HuH-7.5 (cell line): ENCODE results near the gene WRAP73.
A peak's percentile ranks its signal among the peaks of the same experiment; 100 is the strongest.

Source experiments
- DNase-seq: peaks from one replicate; pipeline ENCODE4 v3.0.0; 2011; ENCODE audit warnings: low spot score

Gene WRAP73

DNA sequence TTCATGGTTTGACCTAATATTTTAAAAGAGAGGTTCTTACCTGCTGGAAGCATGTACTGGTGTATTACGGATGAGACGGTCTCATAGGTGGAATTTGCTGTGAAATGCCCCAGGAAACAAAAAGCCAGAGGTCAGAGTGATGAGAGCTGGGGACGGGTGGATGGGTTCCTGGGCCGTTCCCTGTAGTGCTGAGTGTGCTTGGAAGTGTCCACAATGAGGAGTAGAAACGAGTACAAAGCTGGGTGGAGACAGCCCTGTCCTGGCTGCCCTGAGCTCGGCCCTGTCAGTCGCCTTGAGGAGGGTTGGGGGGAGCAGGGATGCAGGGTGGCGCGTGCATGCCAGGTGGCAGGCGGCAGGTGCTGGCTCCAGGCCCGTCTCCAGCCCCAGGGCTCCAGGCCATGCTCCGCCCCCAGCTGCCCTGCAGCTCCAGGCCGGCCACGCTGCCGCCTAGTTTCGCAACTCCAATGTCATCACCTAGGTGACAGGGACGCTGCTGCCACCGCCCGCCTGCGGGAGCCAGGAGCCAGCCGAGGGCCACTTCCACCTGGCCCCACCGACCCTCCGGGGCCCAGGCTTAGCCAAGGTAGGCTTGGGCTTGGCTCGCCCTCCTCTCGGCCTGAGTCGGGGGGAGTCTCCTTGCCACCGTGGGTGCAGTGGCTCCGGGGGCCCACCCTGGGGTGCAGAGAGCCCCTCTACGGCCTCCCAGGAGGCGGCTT lies 18.8 kb upstream of the WRAP73 start:
- peak; percentile 94 for DNase-seq

DNA sequence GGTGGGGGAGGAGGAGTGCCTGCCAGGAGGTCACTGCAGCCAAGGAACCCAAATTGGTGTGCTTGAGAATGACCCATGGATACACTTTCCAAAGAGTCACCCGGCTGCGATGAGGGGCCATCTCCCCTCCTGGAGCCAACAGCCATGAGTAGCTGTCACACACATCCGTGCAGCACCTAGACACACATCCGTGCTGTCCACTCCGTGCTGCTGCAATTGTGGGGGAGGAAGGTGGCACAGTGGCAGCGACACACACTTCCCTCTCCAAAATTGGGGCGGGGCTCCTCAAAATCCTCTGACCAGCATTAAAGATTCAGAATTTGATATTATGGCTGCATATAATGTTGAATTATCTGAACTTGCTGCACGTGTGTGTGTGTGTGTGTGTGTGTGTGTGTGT lies 18.2 kb upstream of the WRAP73 start:
- no peak for DNase-seq

DNA sequence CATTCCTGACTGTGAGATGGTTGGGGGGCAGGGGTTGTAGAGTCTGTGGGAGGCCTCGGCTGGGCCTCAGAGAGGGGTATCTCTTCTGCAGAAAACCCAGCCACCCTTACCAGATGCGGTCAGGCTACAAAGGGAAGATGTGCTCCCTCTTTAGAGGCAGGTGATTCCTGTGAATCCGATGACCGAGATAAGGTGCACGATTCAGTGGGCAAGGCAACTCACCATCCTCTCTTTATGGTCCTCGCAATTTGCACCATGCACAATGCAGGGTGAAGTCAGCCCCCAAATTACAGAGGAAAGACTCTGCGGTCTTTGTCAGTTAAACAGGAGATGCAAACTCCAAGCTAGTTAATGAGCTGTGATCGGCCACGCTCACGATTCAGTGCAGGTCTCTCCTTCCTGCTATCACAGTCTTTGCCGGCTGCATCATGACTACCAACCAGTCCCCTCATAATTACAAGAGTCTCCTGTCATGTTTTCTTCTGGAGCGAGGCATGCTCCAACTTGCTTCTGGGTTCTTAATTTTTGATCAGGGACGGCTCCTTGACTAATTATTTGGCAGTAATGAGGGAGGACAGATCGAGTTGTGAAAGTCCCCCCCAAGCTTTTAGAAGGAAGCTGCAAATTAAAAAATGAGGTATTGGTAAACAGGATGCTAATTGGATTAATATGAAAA lies 14.9 kb upstream of the WRAP73 start:
- DNase-seq: no peak

DNA sequence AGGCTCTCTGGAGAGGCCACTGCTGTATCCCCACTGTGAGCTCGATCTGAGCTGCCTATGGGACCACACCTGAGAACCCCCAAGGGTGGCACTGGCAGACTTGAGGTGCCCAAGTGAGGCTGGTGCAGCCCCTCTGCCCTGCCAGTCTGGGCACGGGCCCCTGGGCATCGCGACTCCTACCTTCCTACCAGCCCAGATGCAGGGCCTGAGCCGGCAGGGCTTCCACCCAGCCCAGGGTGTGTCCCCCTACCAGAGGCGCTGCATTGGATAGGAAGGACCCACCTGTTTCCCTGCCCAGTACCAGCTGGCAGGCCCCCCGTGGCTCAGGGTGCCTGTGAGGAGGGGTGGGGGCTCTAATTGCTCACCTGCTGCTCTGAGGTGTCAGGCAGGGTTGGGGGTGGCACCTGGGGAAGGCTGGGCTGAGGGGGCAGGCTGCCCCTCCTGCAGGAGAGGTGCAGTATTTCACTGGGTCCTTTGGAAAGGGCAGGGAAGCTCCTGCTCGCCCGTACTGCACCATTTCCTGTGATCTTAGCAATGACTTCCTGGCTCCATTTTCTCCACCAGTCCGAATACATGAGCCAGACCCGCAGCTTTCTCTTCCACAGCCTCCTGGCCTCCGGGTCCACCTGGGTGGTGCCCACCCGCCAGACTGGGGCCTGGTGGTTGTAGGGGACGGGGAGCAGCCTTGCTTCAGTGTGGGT lies 14.2 kb upstream of the WRAP73 start:
- no peak for DNase-seq

DNA sequence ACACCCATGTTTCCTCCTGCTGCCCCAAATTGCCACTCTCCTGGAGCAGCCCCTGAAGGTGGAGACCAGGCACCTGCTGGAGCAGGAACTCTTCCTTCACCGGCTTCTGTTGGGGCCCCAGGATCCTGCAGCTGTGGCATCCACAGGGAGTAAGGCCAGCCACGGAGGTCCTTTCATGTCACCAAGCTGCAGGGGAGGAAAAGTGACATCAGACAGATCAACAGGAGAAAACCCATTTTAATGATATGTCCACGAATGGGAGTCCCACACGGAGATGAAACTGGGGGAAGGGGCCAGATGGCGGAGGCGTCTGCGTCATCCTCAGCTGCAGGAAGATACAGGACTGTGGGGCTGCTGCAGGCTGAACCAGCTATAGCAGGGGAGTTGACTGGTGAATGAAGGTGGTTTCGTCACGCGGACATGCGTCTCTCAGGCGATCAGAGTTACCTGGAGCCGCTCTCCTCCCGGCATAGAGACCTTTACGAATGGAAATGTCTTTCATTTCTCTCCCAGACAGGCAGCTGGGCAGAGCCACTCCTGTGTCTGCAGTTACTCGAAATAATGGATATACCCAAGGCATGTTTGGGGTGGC lies 12.3 kb upstream of the WRAP73 start:
- no peak for DNase-seq

DNA sequence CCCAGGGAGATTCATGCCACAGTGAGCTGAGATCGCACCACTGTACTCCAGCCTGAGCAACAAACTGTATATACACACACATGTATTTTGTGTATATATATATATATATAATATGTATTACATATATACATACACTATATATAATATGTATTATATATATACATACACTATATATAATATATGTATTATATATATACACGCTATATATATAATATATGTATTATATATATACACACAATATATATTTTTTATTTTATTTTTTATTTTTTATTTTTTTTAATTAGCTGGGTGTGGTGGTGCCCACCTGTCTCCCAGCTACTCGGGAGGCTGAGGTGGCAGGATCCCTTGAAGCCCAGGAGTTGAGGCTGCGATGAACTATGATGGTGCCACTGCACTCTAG lies 11.7 kb upstream of the WRAP73 start:
- no peak for DNase-seq

GRCh38 chr1:3660704-3661103 lies 10.8 kb upstream of the WRAP73 start:
- DNase-seq: no peak

GRCh38 chr1:3659093-3659492 lies 9.2 kb upstream of the WRAP73 start:
- no peak for DNase-seq

- no peak for DNase-seq
Observed at GRCh38 chr1:3658231-3658615, 8.3 kb upstream of the WRAP73 start.

- DNase-seq: no peak
Observed at GRCh38 chr1:3657578-3658230, 7.8 kb upstream of the WRAP73 start.

DNA sequence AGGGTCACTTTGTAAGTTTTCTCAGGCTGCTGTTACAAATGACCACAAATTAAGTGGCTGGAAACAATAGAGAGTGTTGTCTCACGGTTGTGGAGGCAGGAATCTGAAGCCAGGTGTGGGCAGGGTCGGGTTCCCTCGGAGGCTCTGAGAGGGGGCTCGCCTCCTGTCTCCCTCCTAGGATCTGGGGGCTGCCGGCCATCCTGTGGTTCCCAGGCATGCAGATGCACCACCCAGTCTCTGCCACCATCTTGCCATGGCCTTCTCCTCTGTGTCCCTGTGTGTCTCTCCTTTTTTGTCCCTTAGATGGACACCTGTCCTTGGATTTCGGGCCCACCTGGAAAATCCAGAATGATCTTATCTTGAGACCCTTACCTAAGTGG lies 7.2 kb upstream of the WRAP73 start:
- no peak for DNase-seq

DNA sequence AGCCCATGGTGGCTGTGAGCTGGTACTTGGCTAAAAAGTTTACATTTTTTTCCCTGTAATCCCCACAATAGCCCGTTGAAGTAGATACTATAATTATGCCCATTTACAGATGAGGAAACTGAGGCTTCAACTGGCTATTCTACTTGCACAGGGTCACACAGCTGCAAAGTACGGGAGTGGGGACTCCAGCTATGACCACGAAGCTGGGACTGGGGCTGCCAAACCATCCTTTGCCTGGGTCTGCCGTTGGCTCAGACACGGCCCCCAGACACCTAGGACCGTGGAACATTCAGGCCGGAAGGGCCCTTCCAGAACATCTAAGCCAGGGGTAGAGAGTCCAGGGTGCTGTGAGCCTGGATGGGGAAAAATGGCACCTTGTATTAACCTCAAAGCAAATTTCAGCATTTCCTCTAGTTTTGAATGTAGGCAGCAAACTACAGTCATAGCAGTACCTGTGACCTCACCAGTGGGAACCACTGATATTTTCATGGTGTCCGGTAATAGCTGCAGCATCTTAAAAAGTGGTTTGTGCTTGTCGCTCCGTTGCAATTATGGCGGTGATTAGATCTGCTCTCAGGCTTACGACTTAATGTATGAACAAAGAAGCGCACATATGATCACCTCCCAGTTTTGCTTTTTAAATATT lies 6.7 kb upstream of the WRAP73 start:
- DNase-seq: no peak

GRCh38 chr1:3654549-3655281 lies 4.8 kb upstream of the WRAP73 start:
- no peak for DNase-seq

- no peak for DNase-seq
Observed at GRCh38 chr1:3653286-3653618, 3.3 kb upstream of the WRAP73 start.

GRCh38 chr1:3652548-3653285 lies 2.8 kb upstream of the WRAP73 start:
- DNase-seq: peak; percentile 60

GRCh38 chr1:3651930-3652547 lies 2.1 kb upstream of the WRAP73 start, which contains the start of gene TP73:
TSS of gene TP73 (plus strand) at chr1:3652516. CDS start at chr1:3682366, 29,850 bp downstream.
- DNase-seq: peak; percentile 51

DNA sequence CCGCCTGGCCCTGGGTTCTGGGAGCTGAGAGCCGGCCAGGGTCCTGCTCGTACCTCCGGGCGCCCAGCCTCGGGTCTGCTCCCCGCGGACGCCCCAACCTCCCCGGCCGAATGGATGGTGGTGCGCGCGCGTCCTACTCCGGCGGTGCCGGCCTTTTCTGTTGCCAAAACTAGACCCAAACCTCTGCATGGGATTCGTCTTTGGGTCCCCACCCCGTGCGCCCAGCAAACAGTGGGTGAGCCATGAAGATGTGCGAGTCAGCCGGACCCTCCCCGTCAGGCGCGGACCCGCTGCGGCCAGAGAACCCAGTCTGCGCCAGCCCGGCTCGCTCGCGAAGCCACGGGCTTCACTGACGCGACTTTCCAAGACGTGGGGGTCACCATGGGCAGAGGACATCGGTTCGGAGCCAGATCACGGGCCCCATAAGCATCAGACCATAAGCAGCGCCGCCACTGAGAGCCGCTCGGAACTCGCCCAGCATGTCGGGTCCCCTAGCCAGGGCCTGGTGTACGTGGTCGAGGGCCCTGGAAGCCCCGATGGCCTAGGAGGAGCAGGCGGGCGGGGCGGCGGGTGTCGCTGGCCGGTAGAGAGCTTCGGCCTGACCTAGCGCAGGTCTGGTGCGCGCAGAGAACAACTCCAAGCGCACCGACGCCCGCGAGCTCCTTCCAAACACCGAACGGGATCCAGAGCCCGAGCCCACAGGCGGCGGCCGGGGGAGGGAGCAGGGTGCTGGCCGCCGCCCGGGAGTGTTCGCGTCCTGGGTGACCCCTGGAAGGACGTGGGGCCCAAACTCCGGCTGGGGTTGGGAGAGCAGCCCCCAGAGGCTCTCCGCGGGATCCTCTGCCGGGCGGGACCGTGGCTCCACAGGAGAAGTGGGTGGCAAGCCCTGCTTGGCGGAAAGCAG lies 1.4 kb upstream of the WRAP73 start:
- no peak for DNase-seq

- DNase-seq: no peak
Observed at GRCh38 chr1:3650248-3651025, 534 bp upstream of the WRAP73 start.
